Stimulated activated naive CD4-positive, alpha-beta T cell (primary cell): Measurements from ENCODE around the gene ERCC3.

Source experiments
- DNase-seq, 6 experiments: peaks; one replicate each; lab custom pipeline; 2025; lab: John Stamatoyannopoulos, UW

The ERCC3 gene

DNA sequence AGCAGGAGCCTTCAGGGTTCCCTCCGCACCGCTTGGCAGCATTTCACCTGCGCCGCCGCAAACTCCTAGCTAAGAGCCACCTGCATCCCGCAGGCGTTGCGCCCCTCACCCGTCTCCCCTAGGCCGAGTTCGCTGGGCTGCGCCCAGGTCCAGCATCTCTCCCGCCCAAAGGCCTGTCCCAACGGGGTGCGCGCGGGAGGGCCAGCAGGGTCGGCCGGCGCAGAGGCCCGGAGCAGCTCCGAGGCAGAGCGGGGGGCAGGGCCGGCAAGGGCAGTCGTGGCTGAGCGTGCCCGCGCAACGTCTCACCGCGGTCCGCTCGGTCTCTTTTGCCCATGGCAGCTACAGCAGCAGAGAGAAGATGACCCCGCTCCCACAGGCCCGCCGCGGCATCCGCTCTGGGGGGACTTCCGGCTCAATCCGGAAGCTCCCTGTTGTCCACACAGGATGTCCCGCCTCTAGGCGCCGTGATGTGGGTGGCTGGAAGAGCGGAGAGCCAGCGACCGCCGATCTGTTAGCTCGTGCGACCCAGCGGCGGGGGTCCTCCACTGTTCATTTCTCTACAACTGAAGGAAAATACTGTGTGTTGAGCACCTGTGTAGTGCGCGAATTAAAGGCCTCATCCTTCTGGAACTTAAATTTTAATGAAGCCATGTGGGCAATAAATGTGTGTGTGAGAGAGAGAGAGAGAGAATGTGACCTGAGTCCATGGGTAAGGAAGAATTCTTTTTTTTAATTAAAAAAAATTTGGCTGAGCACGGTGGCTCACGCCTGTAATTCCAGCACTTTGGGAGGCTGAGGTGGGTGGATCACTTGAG is at the start of gene ERCC3:
TSS of gene ERCC3 (minus strand) at position 397 of the 815 bp plus-strand sequence. CDS start at position 334, 63 bp downstream.
- peak; percentile 45 to 73 (median 65) for DNase-seq

DNA sequence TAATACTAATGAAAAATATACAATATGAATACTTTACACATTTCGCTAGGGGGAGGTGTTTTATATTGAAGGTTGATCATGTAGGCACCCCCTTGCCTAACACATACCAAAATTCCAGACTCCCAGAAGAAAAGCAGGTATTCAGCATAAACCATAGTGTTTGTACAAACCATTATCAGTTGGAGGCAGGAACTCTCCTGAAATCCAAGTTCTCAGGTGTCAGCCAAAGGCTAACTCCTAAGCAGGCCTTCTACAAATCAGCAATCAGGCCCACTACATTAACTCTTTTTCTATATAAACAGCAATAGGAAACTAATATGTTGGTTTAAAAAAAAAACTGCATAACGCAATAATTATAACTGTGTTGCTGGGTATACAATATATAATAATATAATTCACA is 49.3 kb upstream of the ERCC3 start:
- no peak for DNase-seq

DNA sequence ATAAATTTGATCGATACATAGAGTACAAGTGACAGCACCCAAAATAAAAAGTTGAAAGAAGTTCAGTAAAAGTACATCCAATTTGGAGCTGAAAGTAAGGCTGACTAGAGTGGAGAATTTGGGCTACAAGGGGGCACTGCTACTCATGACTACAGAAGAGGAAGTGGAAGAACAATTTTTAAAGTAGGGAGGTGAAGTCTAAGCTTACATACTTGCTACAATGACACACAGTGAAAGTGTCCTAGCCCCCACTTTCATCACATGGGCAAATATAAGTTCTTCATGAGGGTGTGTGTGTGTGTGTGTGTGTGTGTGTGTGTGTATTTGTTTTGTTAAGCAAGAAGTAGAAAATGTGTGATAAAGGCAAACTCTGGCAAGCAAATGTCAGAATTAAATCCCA is 48.2 kb upstream of the ERCC3 start:
- DNase-seq, result no peak

DNA sequence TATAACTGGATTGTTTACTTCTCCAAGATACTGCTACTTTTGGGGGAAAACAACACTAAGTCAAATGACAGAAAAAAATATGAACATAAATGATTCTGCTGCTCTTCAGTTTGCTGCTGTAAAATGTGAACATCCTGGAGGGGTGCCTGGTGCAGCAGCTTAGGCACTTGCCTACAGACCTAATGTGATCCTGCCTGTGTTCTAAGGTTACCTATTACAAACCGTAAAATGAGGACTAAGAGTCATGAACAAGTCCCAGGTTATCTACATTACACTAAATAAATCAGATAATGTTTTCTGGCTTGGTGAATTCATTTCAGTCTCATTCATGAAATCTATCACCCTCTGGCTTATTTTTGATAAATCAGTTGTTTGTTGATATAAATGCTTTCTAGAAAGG is 38.4 kb upstream of the ERCC3 start:
- DNase-seq, result no peak

DNA sequence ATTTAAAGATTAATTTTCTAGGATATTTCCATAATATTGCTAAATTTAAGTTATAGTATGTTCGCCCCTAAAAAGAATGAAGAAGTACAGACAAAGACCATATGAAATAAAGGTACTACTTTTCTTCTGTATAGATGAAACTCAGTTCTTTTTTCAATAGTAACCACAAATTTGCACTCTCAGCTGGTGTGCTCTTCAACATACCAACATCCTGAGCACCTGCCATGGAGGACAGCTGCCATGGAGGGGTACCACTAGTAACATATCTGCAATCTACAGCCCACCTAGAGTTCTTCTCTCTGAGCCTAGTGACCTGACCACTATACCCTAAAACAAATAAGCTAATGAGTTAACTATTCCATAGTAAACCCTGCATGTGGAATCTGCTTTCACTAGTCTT is 36.8 kb upstream of the ERCC3 start:
- no peak for DNase-seq

DNA sequence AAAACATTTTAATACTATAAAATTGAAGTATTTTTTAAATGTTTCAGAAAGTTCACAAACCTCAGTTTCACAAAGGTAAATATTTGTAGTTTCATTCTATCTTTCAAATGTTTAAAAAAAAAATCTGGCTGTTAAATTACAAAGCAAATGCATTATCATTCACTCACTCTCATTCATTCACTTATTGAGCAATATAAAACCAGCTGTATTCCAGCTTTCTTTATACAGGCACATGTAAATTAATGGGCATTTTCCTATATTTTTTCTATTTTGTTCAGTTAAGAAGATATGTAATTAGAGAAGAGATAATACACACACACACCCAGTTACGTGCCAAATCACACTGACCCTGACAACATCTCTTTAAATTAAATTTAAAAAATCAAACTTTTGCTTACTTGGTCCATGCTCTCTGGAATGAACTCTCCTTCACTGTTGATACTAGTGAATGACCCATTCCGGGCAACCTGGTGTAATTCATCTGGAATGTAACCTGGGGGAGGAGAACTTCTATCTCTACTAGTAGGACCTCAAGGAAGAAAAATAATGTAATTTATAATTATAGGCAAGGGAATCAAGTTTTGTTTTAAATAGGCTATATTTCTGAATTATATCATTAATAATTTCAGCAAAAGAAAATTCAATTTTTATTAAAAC is 32.5 kb upstream of the ERCC3 start:
- DNase-seq, result no peak

DNA sequence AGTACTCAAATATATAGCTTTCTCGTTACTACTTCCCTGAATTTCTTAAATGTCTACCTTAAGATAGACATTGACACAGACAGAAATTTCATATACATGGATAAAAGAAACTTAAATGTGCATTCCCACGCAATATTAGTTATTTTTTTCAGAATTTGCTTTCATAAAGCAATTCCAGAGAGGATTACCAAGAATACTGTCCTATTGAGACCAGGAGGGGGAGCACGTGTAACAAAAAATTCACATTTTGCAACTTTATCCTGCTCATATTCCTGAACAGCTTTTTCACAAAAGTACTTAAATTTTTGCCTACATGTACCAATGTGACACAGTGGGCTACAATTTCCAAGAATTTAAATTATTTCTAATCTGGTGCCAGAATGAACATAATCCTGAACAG is 30.7 kb upstream of the ERCC3 start:
- no peak for DNase-seq

DNA sequence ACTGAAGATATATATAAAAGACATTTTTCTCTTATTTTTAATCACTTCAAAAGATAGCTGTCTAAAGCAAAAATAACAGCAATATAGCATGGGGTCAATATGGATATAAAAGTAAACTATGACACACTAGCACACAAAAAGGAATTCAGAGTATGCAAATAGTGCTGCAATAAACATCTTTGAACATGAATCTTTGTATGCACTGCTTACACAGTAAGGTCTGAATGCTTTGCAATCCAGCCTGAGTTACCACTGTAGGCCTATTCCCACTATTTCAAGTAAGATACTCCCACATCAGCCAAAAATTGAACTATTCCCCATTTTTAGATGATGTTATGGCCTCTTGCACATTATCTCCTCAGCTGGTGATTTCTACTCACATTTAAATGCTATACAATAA is 27.4 kb upstream of the ERCC3 start:
- DNase-seq, result no peak

DNA sequence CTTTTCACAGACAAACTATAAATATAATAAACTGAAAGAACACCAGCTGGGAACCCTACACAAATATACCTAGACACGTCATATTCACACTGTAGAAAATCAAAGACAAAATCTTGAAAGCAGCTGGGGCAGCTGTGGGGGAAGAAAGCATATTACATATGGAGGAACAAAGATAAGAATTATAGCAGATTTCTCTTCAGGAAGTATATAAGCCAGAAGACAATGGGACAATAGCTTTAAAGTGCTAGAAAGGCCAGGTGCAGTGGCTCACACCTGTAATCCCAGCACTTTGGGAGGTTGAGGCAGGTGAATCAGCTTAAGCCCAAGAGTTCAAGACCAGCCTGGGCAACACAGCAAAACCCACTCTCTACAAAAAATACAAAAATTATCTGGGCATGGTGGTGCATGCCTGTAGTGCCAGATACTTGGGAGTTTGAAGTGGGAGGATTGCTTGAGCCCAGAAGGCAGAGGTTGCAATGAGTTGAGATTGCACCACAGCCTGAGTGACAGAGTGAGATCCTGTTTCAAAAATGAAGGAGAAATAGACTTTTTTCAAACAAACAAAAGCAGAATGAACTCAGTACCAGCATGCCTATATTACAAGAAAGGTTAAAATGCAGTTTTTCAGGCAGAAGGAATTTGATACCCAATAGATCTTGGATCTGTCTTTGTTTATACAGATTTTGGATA is 26.8 kb upstream of the ERCC3 start:
- no peak for DNase-seq

DNA sequence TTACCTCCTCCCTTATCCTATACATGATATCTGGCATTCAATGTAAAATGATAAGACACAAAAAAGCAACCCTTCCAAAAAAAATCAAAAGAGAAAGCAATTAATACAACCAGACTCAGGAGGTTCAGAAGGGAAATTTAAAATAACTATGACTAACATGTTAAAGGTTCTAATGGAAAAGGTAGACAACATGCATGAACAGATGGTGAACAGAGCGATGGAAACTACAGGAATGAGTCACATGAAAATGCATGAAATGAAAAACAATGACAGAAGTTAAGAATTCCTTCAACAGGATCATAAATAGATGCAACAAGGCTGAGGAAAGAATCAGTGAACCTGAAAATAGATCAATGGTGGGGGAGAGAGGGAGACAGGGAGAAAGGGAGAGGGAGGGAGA is 26.1 kb upstream of the ERCC3 start:
- no peak for DNase-seq

DNA sequence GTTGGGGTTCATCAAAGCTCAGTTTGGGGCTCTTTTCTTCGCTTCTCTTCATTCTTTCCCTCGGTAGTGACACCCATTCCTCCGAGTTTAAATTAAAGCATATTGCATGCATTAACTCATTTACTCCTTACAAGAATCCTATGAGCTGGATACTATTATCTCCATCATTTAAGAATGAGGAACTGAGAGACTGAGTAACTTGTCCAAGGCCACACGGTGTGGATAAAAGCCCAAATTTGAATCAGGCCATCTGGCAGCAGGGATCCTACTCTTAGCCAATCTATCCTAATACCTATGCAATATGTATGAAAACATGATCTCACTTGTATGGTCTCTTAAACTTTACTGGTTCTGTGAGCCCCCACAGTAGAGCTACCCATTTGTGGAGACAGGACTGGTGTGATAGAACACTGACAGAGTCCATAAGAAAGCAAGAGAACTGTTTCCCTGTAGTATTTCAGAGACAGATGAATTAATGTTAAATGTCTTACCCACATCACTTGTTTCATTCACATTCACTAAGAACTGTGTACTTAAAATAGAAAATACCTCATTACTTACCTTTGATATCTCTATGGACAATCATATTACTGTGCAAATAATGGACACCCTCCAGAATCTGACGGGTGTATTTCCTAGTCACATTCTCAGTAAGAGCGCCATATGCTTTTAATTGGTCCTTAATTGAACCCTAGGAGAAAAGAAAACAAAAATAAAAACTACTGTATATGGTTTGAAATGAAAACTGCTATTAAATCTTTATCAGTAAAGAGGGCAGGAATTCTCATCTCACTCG is 20.4 kb upstream of the ERCC3 start:
- DNase-seq, result no peak

DNA sequence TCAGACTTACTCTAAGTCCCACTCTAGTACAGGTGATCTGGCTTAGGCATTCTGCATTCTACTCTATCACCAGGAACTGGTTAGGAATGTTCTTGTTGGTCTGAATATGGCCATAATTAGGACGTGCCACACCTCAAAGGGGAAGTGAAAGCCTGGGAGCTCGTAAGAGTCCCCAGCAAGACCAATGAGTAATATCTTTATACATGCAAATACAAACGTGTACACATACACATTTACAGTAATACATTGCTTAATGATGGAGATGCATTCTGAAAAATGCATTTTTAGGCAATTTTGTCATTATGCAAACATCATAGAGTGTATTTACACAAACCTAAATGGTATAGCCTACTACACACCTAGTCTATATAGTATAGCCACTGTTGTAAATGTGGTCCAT is 19.5 kb upstream of the ERCC3 start:
- no peak for DNase-seq

DNA sequence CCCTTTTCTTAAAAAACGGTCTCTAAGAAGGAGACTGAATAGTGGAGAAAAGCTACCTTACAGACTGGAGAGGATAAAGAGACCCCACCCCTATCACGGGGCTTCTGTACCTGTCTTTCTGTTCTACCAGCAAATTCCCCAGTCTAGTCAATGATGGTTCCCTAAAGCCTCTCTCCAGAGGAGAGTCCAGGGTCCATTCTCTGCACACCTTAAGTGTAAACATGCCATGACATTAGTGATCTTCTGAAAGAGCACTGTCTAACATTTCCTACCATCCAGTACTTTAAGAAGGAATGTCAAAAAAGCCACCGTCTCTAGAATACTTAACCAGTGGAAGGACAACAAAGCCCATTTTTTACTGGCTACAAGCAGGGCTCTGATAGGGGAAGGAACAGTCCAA is 17.0 kb upstream of the ERCC3 start:
- no peak for DNase-seq

DNA sequence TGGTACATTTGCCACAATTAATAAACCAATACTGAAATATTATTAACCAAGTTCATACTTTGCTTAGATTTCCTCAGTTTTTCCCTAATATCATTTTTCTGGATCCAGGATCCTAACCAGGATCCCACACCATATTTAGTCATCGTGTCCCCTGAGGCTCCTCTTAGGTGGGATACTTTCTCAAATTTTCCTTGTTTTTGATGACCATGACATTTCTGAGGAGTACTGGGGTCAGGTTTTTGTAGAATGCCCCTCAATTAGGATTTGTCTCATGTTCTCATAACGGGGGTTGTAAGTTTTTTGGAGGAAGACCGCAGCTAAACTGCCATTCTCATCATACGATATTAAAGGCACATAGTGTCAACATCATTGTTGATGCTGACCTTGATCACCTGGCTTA is 15.5 kb upstream of the ERCC3 start:
- no peak for DNase-seq

DNA sequence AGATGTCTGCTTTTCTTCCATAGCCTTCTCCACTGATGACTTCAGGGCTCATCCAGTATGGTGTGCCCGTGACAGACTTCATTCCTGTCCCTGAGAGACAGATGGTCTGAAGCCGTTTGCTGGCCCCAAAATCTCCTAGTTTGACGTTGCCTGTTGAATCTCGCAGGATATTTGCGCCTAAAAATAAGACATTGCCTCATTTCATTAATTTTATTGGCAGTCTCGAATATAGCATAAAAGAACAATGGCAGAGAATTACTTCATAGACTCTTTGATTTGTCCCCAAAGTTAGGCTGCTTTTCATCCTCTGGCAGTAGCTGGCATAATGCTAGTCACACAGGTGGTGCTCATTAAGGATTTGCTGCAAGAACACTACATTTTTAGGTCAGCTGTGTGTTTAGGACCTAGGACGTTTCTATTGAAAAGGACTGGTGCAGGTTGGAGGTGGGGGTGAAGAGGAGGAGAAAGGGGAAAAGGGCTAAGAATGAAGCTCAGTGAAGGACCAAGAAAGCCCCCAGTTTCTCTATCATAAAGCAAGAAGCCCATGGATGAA is 14.7 kb upstream of the ERCC3 start:
- no peak for DNase-seq

DNA sequence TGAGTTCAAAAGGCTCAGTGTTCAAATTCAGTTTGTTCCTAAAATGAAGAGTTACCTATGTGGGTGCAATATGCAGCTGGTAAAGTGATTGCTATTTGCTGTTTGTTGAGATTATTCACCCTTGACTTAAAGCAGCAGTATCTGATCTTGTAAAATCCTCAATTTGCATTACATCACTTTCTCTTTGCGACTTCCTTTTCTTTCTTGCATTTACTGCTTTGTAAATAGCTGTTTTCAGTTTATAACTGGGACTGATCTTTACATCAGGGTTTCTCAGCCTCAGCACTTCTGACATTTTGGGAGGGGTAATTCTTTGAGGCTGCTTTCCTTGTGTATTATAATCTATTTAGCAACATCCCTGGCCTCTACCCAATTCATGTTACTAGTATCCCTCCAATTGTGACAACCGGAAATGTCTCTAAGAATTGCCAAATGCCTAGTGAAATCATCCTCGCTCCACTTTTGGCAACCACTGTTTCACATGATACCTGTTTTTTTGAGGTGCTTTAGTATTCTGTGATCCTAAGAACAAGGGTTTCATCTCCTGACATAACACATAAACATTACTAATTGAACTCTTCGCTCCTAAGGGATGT is 12.1 kb upstream of the ERCC3 start:
- no peak for DNase-seq

DNA sequence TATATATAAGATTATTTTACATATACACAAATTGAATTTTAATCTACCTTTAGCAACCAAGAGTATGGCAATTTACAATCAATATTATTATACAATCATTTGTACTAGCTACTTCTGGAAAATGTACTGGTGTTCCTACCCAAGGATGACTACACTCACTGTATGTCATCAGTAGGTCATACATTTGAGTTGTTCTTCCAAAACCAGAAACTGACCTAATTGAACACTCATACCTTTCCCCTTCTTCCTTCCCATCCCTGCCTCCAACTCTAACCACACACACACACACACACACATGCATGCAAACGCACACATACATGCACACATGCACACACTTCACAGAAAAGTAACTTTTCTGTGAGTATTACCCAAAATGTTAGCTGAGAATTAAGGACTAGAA is 8.2 kb upstream of the ERCC3 start:
- no peak for DNase-seq

DNA sequence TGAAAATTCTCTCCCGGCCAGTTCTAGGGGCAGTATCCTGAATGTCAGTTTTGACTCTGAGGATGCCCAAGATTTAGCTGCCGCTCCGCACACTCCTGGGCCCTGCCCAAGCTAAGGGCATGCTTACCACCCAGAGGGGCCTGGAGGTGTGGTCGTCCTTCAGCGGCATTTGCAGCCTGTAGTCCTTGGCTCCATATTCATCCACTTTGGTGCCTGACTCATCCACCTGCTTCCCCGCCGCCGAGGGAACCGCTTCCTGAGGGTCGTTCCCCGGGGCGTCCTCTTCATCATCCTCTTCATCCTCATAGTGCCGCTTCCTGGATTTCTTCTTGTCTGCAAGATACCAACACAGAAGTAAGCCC is 577 bp downstream of the ERCC3 start:
- no peak for DNase-seq

DNA sequence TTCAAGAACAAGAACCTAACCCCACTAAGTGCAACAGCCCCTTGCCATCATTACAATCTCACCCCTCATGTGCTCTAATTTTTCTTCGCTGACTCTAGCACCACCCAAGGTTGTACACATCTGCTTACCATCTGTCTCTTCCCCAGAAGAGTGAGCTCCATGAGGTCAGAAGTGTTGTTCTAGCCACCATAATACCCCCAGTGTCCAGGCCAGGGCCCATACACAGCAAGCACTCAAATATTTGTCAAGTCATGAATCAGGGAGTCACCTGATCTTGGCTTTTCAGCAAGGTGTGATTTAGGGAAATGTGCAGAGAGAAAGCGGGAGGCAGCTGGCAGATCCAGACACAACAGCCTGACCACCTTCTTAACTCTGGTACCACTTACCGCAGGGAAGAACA is 5.7 kb downstream of the ERCC3 start:
- no peak for DNase-seq

DNA sequence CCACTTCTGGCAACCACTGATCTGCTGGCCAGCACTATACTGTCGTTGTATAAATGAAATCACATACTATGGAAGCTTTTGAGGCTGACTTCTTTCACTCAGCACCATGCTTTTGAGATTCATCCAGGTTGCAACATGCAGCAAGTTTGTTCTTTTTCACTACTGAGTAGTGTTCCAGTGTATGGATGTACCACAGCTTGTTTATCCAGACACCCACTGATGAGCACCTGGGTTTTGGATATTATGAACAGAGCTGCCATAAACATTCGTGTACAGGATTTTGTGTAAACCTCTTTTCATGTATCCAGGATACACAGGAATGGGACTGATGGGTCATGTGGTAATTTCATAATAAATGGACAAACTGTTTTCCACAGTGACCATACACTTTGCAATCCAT is 10.7 kb downstream of the ERCC3 start:
- no peak for DNase-seq

DNA sequence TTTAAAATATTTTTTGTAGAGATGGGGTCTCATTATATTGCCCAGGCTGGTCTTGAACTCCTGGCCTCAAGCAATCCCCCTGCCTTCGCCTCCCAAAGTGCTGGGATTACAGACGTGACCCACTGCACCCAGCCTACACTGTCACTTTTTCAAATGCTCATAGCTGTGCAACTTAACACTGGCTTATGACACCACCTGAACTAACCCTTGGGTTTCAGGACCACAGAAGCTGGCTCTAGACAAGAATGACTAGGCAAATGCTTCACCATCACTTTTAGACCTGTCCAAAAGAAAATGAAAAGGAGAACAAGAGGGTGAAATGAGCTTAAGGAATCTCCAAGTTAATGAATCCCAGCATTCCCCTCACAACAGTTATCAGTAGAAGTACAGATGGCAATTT is 13.3 kb downstream of the ERCC3 start:
- DNase-seq, result no peak

DNA sequence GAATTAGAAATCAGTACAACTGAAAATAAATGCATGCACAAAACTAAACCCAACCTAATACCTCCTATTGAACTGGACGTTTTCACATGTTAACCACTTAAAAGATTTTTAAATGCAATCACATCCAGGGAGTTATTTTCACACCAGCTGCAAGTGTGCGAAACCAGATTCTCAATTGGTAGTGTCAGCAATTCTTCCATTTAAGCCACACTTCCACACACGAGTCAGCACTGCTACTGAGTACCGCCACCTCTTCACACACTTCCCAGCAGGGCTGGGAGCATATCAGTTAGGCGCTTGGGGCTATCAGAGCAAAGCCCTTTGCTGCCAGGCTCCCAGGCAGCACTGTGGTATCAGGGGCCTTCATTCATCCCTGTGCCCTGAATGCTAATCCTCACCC is 14.2 kb downstream of the ERCC3 start:
- DNase-seq, result no peak
